Brain microvascular endothelial cell (primary cell): Measurements from ENCODE around the gene IQCH.

Experiments used
- DNase-seq: peaks from one replicate; pipeline ENCODE4 v3.0.0-alpha.2; 2020
- H3K27ac ChIP-seq: fragments of 250-450 bp; sonication (Bioruptor Pico); 2 replicates; pipeline ENCODE4 v1.5.1; 2020; ENCODE audit warnings: mild to moderate bottlenecking, moderate library complexity
- H3K27me3 ChIP-seq: fragments of 250-450 bp; sonication (Bioruptor Pico); replicated peaks from 2 replicates; pipeline ENCODE4 v1.5.1; 2020; ENCODE audit warnings: mild to moderate bottlenecking
- H3K36me3 ChIP-seq: fragments of 250-450 bp; sonication (Bioruptor Pico); replicated peaks from 2 replicates; pipeline ENCODE4 v1.5.1; 2020; ENCODE audit warnings: mild to moderate bottlenecking
- H3K4me3 ChIP-seq: 2 replicates; pipeline ENCODE4 v1.5.1; 2011; ENCODE audit warnings: low read depth, mild to moderate bottlenecking, control low read depth, low read length, moderate library complexity
- in situ Hi-C: cut with HindIII; loops from 2 replicates; pipeline ENCODE4 v1.10.0; 2017; ENCODE audit warnings: low sequenced_read_pairs, low pct_ligation_motif_present
- TF ChIP-seq, protein P1 (sequence below): IDR thresholded peaks from 2 replicates; pipeline ENCODE4 v1.5.1; 2011; ENCODE audit warnings: low read depth, mild to moderate bottlenecking, moderate library complexity, low read length, control low read depth, inconsistent platforms; ENCODE audit errors: missing control alignments

IQCH gene

DNA sequence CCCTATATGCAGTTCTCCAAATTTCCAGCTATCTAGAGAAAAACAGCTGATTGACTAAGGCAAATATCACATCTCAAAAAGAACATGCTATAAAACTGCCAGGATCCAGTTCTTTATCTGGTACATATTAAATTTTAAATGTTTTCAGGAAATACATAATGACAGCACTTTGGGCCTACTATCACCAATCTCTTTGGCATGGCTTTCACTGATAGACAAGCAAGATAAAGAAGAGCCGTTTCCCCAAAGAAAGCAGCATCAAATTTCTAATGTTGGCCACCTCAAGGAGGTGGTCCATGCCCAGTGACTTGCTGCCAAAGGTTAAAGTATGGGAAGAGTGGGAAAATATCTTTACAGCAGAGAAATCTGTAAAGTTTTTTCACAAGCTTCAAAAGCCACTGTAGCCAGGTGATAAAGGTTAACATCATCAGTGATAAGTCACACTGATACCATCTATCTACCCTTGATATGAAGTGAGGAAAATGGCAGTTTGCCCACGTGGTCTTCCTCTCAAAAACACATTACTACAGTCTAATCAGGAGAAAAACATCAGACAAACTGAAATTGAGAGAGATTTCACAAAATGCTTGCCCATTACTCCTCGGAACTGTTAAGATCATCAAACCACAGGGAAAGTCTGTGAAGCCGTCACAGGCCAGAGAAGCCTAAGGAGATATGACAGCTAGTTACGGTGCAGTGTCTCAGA is 220.0 kb downstream of the IQCH start:
- TF ChIP-seq, protein P1, sequence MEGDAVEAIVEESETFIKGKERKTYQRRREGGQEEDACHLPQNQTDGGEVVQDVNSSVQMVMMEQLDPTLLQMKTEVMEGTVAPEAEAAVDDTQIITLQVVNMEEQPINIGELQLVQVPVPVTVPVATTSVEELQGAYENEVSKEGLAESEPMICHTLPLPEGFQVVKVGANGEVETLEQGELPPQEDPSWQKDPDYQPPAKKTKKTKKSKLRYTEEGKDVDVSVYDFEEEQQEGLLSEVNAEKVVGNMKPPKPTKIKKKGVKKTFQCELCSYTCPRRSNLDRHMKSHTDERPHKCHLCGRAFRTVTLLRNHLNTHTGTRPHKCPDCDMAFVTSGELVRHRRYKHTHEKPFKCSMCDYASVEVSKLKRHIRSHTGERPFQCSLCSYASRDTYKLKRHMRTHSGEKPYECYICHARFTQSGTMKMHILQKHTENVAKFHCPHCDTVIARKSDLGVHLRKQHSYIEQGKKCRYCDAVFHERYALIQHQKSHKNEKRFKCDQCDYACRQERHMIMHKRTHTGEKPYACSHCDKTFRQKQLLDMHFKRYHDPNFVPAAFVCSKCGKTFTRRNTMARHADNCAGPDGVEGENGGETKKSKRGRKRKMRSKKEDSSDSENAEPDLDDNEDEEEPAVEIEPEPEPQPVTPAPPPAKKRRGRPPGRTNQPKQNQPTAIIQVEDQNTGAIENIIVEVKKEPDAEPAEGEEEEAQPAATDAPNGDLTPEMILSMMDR, result no peak
- Histone ChIP-seq H3K27ac (no peak overlapping the region), H3K36me3 (no peaks in the 10 kb centered on the region), H3K4me3 (no peak overlapping the region), H3K27me3 (no peaks in the 10 kb centered on the region)
- in situ Hi-C loops, result loop anchor here (25.0 kb wide), 1 partner anchor 338 kb away; no protein-coding TSS in a partner anchor
- no peak for DNase-seq

DNA sequence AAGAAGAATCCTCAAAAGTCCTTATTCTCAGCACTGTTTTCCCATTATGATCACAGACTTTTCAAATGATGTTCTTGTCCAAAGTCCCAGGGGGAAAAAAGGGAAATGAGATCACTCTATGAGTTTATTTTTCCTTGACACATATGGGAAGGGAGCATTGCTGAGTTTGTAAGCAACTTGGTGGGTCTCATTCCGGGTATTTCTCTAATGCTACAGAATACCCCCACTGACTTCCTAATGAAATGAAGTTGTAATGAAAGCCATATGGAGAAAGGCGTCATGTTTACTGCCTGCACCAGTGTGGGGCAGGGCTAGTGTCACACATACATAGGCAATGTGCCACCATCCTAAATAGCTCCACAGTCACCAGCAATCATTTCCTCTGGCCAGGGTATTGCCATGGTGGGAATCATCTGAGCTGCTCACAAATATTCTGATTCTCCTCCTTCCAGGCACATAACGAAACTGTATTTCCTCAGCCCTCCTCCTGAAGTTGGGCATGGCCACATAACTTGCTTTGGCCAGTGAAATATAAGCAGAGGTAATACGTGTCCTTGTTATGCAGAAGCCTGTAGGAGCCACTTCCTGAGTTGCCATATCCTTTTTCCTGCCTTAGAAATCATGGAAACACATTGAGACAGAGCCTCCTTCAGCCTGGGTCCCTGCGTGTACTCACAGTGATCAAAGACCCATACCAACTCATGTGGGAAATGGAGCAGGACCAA is 225.4 kb downstream of the IQCH start:
- no peak for DNase-seq
- TF ChIP-seq, protein P1, result no peak
- Histone ChIP-seq H3K4me3 (no peak overlapping the region), H3K27me3 (no peaks in the 10 kb centered on the region), H3K36me3 (no peaks in the 10 kb centered on the region), H3K27ac (no peak overlapping the region)
- in situ Hi-C loops, result no loop called here

DNA sequence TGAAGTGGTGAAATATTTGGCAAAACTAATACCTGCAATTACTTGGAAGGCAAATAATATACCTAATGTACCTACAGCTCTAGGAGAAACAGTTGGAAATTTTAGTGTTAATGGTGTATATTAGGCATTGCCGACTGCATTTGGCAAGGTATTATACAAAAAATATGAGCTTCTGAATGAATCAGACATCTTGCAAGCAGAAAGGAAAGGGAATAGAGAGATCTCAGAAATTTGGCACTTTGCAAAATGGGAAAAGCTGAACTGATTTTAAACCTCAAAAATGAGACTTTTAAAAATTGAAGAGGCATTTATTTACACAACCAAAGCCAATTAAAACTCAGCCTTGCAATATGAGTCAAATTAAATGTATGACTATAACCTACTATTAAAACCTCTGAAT is 226.2 kb downstream of the IQCH start:
- H3K36me3 ChIP-seq, result no peaks in the 10 kb centered on the region
- no peak for DNase-seq
- H3K4me3 ChIP-seq, result no peak overlapping the region
- no peaks in the 10 kb centered on the region for H3K27me3 ChIP-seq
- TF ChIP-seq, protein P1, result no peak
- in situ Hi-C loops, result no loop called here
- no peak overlapping the region for H3K27ac ChIP-seq

DNA sequence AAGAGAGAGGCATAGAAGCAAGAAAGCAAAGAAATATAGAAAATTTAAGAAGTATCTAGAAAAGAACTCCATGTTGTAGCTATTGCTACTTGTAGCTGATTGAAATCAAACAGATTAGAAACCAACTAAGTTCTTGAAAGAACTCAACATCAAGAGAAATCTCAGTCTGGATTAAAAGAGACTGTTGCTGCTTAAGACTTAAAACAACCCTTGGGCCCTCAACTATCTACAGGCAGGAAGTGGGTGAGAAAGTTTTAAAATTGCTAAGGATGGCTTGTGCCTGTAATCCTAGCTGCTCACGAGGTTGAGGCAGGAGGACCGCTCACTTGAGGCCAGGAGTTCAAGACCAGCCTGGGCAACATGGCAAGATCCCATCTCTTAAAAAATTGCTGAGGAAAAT is 227.1 kb downstream of the IQCH start:
- no peak overlapping the region for H3K4me3 ChIP-seq
- no peaks in the 10 kb centered on the region for H3K36me3 ChIP-seq
- DNase-seq, result no peak
- H3K27ac ChIP-seq, result no peak overlapping the region
- TF ChIP-seq, protein P1, result no peak
- H3K27me3 ChIP-seq, result no peaks in the 10 kb centered on the region
- in situ Hi-C loops, result no loop called here

DNA sequence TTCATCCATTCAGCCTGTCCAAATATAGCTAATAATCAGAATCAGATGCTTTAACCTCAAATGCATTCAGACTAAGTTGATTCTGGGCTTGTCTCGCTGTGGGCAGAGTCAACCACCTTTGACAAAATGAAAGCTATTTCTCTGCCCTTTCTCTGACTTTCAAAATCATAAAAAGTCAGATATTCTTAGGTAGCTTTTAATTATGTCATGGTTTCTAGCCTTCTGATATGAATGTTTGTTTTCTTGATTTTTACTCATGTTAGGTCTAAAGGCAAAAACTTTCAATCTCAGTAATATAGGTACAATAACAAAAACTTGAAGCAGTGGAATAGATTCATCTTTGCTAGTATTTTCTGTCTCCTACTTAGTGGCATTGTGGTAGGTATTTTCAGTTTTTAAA is 241.0 kb downstream of the IQCH start:
- TF ChIP-seq, protein P1, result no peak
- H3K4me3 ChIP-seq, result no peak overlapping the region
- in situ Hi-C loops, result no loop called here
- no peak overlapping the region for H3K27ac ChIP-seq
- DNase-seq, result no peak
- H3K36me3 ChIP-seq, result no peaks in the 10 kb centered on the region
- no peaks in the 10 kb centered on the region for H3K27me3 ChIP-seq
